ENCODE measurements around the gene PTP4A2. TPM values are rescaled to one million over a fixed set of nuclear protein-coding genes. Genes with fewer than 3 reads are reported as not detected.
"Not testable (repeated sequence)": the region's sequence is repeated elsewhere in the genome, so short reads cannot be mapped to it uniquely, and the experiment has no call there.

PTP4A2 gene
- total RNA-seq, 1 donor from 2014 or later, result 189 TPM

- Mint-ChIP-seq H3K27ac (ENCODE audit: unreplicated experiment) (no peak overlapping the region), H3K4me1 (peaks cover 28% of the 10 kb centered on the region), H3K36me3 (ENCODE audit: low read depth) (no peaks in the 10 kb centered on the region), H3K27me3 (ENCODE audit: low read depth) (no peaks in the 10 kb centered on the region), H3K4me3 (peak overlapping the region; percentile 71), H3K9me3 (no peaks in the 10 kb centered on the region)
- no peak for DNase-seq (ENCODE audit: low read depth, low spot score)
- TF ChIP-seq CTCF (conservative IDR thresholded peaks at IDR 0.05), result no peak
Measured at GRCh38 chr1:31943546-31944184, 5.5 kb upstream of the PTP4A2 start.

- H3K4me1 Mint-ChIP-seq, result peaks cover 32% of the 10 kb centered on the region
- H3K27ac Mint-ChIP-seq (ENCODE audit: unreplicated experiment); DNase-seq (ENCODE audit: low read depth, low spot score); H3K27me3 Mint-ChIP-seq (ENCODE audit: low read depth); H3K9me3 Mint-ChIP-seq; H3K36me3 Mint-ChIP-seq (ENCODE audit: low read depth): not testable (repeated sequence)
- peak overlapping the region; percentile 68 for H3K4me3 Mint-ChIP-seq
Measured at GRCh38 chr1:31942061-31942460, 3.9 kb upstream of the PTP4A2 start.

GRCh38 chr1:31939484-31940329 lies 1.5 kb upstream of the PTP4A2 start:
- DNase-seq (ENCODE audit: low read depth, low spot score), result no peak
- peak; percentile 59 for TF ChIP-seq CTCF (conservative IDR thresholded peaks at IDR 0.05)
- H3K4me3 Mint-ChIP-seq, result peak overlapping the region; percentile 88

GRCh38 chr1:31937300-31938183 lies 626 bp downstream of the PTP4A2 start:
- H3K36me3 Mint-ChIP-seq (ENCODE audit: low read depth), result no peaks in the 10 kb centered on the region
- H3K4me1 Mint-ChIP-seq, result peaks cover 40% of the 10 kb centered on the region

More at GRCh38 chr1:31939484-31940329, 1.5 kb upstream of the PTP4A2 start:
- Mint-ChIP-seq H3K4me1 (peaks cover 50% of the 10 kb centered on the region), H3K27me3 (ENCODE audit: low read depth) (no peaks in the 10 kb centered on the region), H3K9me3 (no peaks in the 10 kb centered on the region), H3K27ac (ENCODE audit: unreplicated experiment) (no peak overlapping the region), H3K36me3 (ENCODE audit: low read depth) (no peaks in the 10 kb centered on the region)

GRCh38 chr1:31936981-31937299 lies 1.2 kb downstream of the PTP4A2 start:
- H3K36me3 Mint-ChIP-seq (ENCODE audit: low read depth), result no peaks in the 10 kb centered on the region
- H3K9me3 Mint-ChIP-seq, result no peaks in the 10 kb centered on the region
- H3K27me3 Mint-ChIP-seq (ENCODE audit: low read depth), result no peaks in the 10 kb centered on the region
- H3K4me1 Mint-ChIP-seq, result peaks cover 46% of the 10 kb centered on the region
- H3K27ac Mint-ChIP-seq (ENCODE audit: unreplicated experiment), result peak overlapping the region; percentile 97
- DNase-seq (ENCODE audit: low read depth, low spot score), result no peak
- peak overlapping the region; percentile 97 for H3K4me3 Mint-ChIP-seq
- TF ChIP-seq CTCF (conservative IDR thresholded peaks at IDR 0.05), result no peak

More at GRCh38 chr1:31937300-31938183, 626 bp downstream of the PTP4A2 start:
- H3K27ac Mint-ChIP-seq (ENCODE audit: unreplicated experiment), result peak overlapping the region; percentile 97
- H3K9me3 Mint-ChIP-seq, result no peaks in the 10 kb centered on the region
- peak overlapping the region; percentile 97 for H3K4me3 Mint-ChIP-seq
- TF ChIP-seq CTCF (conservative IDR thresholded peaks at IDR 0.05), result no peak
- DNase-seq (ENCODE audit: low read depth, low spot score), result peak; percentile 43
- no peaks in the 10 kb centered on the region for H3K27me3 Mint-ChIP-seq (ENCODE audit: low read depth)

Measured in neural crest cell (in vitro differentiated cells).